Midbrain (tissue), 1 donor: ENCODE results near the gene ACBD4.

Experiments used
- DNase-seq: peaks from one replicate; lab custom pipeline; 2025; lab: John Stamatoyannopoulos, UW

Gene ACBD4

GRCh38 chr17:45136846-45137560 is 1.5 kb downstream of the ACBD4 start:
- no peak for DNase-seq

- no peak for DNase-seq
Measured at GRCh38 chr17:45137561-45138305, 2.2 kb downstream of the ACBD4 start.

DNA sequence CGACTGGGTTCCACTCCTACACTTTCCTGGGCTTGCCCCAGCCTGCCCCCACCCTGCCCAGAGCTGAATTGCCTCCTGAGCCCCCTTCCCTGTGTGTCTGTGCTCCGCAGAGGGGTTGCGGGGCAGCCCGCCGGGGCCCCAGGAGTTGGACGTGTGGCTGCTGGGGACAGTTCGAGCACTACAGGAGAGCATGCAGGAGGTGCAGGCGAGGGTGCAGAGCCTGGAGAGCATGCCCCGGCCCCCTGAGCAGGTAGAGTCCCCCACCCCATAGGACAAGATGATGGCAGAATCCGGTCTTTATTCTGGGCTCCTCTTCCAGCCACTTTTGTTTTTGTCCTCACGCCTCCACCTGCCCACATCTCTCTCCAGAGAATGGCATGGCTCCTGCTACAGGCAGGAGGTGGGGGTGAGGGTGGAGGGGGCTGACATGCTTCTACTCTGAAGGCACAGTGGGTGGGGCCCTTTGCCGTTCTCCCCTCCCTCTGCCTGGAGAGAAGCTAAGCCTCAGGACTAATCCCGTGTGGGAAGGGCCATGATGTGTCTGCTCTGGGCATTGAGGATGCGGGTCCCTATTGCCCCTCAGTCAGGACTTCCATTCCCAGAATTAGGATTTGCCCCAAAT is 3.5 kb downstream of the ACBD4 start:
- DNase-seq: no peak

DNA sequence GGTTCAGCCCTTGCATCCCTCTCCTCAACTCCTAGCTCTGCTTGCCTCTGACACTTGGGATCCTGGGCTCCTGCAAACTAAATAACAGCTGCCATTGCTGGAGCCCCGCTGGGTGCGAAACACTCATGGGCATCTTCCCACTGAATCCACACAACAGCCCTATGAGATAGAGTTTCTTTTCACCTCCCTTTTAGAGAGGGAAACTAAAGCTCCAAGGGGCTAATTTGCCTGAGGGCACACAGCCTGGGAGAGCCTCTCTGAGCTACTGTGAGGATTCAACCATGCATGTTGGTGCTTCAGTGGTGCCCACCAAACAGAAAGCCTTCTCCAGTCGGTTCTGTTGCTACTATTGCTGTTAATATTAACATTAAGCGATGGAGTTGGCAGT is 4.0 kb downstream of the ACBD4 start:
- no peak for DNase-seq

DNA sequence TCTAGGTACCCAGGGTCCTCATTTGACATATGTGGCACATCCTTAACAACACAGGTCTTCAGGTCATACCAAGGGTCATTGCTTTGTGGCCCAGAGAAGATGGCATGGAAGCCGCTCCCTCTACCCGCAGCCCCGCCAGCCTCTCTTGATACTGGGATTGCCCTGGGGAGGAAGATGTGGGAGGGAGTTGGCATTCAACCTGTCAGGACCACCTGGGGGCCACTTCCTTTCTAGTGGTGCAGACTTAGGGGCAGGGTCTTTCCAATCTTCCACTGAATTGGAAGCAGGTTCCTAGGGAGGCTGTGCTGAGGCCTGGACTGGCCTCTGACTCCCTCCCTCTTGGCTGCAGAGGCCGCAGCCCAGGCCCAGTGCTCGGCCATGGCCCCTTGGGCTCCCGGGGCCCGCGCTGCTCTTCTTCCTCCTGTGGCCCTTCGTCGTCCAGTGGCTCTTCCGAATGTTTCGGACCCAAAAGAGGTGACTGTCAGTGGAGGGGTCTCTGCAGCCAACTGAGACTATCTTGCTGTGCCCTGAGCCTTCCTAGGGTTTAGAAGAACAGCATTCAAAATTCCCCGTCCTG is 7.7 kb downstream of the ACBD4 start:
- no peak for DNase-seq

GRCh38 chr17:45143767-45144198 is 8.3 kb downstream of the ACBD4 start:
- DNase-seq: peak; percentile 71

- peak; percentile 71 for DNase-seq
Measured at GRCh38 chr17:45144199-45145034, 8.9 kb downstream of the ACBD4 start.

- no peak for DNase-seq
Measured at GRCh38 chr17:45145035-45145389, 9.5 kb downstream of the ACBD4 start.

DNA sequence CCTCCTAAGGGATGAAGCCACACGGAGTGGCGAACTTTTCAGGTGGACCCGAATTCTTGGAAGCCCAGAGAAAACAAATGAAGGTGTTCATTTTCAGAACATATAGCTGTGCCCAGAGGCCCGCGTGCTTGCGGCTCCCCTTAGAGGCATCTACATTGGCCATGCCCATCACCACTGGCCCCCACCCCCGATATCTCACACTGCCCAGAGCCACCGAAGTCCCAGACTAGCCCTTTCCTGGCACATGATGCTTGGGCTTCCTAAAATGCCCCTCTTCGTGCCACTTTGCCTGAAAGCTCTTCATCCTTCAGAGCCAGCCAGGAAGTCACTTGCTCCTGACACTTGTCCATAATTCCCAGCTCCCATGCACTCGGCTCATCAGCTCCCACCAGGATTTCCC is 10.7 kb downstream of the ACBD4 start:
- DNase-seq: no peak

GRCh38 chr17:45146592-45146889 is 11.1 kb downstream of the ACBD4 start:
- no peak for DNase-seq

- peak; percentile 81 for DNase-seq
Measured at GRCh38 chr17:45146890-45147580, 11.5 kb downstream of the ACBD4 start.

DNA sequence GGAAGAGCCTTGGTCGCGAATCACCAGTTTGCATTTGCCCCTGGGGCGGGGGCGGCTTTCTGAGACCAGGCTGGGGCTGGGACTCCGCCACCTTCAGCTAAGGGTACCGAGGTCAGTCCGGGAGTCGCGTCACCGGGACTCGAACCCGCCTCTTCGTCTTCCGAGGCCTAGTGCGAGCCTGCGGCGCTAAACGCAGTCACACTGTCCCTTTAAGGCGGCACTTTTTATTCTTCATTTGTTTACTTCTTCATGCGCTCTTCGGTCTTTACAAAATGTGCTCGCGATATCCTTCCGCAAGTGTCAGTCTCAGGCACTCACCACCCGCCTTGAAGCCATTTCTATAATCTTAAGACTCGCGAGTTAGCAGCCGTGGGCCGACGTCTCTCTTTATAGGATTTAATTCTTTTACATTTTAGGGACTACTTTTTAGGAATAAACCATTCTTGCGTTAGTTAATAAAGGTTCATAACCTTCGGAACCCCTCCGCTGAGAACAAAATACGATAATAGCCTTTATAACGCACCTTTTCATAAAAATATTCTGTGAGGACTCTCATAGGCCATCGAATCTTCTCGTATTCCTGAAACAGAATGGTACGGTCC is 12.2 kb downstream of the ACBD4 start:
- peak; percentile 91 for DNase-seq

GRCh38 chr17:45148183-45149036 is 12.9 kb downstream of the ACBD4 start, which contains the start of gene HEXIM1:
Gene HEXIM1 (plus strand): TSS chr17:45148475. CDS start chr17:45149191, 716 bp downstream.
- peak; percentile 100 for DNase-seq

GRCh38 chr17:45149037-45149668 is 13.7 kb downstream of the ACBD4 start:
- DNase-seq: peak; percentile 84

DNA sequence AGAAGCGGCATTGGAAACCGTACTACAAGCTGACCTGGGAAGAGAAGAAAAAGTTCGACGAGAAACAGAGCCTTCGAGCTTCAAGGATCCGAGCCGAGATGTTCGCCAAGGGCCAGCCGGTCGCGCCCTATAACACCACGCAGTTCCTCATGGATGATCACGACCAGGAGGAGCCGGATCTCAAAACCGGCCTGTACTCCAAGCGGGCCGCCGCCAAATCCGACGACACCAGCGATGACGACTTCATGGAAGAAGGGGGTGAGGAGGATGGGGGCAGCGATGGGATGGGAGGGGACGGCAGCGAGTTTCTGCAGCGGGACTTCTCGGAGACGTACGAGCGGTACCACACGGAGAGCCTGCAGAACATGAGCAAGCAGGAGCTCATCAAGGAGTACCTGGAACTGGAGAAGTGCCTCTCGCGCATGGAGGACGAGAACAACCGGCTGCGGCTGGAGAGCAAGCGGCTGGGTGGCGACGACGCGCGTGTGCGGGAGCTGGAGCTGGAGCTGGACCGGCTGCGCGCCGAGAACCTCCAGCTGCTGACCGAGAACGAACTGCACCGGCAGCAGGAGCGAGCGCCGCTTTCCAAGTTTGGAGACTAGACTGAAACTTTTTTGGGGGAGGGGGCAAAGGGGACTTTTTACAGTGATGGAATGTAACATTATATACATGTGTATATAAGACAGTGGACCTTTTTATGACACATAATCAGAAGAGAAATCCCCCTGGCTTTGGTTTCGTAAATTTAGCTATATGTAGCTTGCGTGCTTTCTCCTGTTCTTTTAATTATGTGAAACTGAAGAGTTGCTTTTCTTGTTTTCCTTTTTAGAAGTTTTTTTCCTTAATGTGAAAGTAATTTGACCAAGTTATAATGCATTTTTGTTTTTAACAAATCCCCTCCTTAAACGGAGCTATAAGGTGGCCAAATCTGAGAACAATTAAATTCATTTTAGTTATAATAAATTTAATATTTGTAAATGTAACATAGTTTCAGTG is 14.5 kb downstream of the ACBD4 start:
- DNase-seq: peak; percentile 65

DNA sequence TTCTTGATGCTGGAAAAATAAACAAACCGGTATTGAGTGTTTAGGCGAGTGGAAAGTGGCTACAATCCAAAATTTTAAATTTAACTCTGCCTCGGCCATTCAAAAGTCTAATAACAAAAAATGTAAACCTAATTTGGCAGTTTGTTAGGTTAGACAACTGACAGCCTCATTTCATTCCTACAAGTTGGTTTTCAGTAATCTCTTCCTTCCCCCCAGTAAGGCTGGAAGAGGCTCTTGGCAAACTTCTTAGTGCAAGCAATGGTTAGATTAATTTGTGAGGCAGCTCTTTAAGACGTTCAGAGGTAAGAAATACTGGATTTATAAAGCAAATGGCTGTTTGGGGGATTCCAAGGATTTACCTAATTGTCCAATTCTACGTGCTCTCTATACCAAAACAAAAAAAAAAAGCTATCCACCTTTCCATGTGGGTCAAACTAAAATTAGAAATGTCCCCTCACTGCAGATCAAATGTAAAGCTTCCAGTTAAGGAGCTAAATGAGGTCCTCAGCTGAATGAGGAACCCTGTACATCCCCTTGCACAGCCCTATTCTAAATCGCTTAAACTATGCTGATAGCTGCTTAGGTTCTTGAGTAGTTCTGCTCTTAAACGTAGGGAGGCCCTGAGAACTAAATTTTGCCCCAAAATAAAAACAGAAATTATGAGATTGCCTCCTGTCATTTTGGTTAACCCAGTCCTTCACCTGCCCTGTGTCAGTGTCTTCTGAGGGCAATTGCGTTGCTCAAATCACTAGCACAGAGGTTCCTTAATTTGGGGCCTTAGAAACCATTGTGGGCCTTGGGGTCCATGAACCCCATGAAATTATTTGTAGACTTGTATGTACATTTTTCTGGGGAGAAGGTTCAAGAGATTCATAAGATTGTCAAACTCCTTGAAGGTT is 15.7 kb downstream of the ACBD4 start:
- peak; percentile 19 for DNase-seq

GRCh38 chr17:45155029-45155428 is 19.5 kb downstream of the ACBD4 start:
- DNase-seq: no peak
